ENCODE results near the gene METTL9.
"Not testable (repeated sequence)": the region's sequence is repeated elsewhere in the genome, so short reads cannot be mapped to it uniquely, and the experiment has no call there.

Gene METTL9

GRCh38 chr16:21663889-21664647, 64.7 kb downstream of the METTL9 start, which contains the start of gene OTOA:
OTOA (plus strand) TSS chr16:21663968; CDS start chr16:21678515, 14,547 bp downstream.
- no peak for DNase-seq (ENCODE audit: low read depth)

- no peak for DNase-seq (ENCODE audit: low read depth)
Observed at GRCh38 chr16:21664801-21665492, 65.6 kb downstream of the METTL9 start.

- DNase-seq (ENCODE audit: low read depth) = no peak
Observed at GRCh38 chr16:21666772-21667171, 67.4 kb downstream of the METTL9 start.

- DNase-seq (ENCODE audit: low read depth) = no peak
Observed at GRCh38 chr16:21667575-21667974, 68.2 kb downstream of the METTL9 start.

GRCh38 chr16:21673469-21673868, 74.1 kb downstream of the METTL9 start:
- DNase-seq (ENCODE audit: low read depth) = no peak

- DNase-seq (ENCODE audit: low read depth) = not testable (repeated sequence)
Observed at GRCh38 chr16:21674456-21674855, 75.1 kb downstream of the METTL9 start.

GRCh38 chr16:21680714-21681113, 81.3 kb downstream of the METTL9 start:
- not testable (repeated sequence) for DNase-seq (ENCODE audit: low read depth)

GRCh38 chr16:21683184-21683583, 83.8 kb downstream of the METTL9 start:
- no peak for DNase-seq (ENCODE audit: low read depth)

GRCh38 chr16:21684199-21684598, 84.8 kb downstream of the METTL9 start:
- no peak for DNase-seq (ENCODE audit: low read depth)

- no peak for DNase-seq (ENCODE audit: low read depth)
Observed at GRCh38 chr16:21685034-21685455, 85.7 kb downstream of the METTL9 start.

- no peak for DNase-seq (ENCODE audit: low read depth)
Observed at GRCh38 chr16:21689107-21689506, 89.7 kb downstream of the METTL9 start.

- DNase-seq (ENCODE audit: low read depth) = not testable (repeated sequence)
Observed at GRCh38 chr16:21690967-21691366, 91.6 kb downstream of the METTL9 start.

- DNase-seq (ENCODE audit: low read depth) = no peak
Observed at GRCh38 chr16:21694609-21695008, 95.2 kb downstream of the METTL9 start.

- no peak for DNase-seq (ENCODE audit: low read depth)
Observed at GRCh38 chr16:21697032-21697431, 97.7 kb downstream of the METTL9 start.

- no peak for DNase-seq (ENCODE audit: low read depth)
Observed at GRCh38 chr16:21698169-21699032, 99.0 kb downstream of the METTL9 start.

GRCh38 chr16:21701271-21701670, 101.9 kb downstream of the METTL9 start:
- no peak for DNase-seq (ENCODE audit: low read depth)

GRCh38 chr16:21702276-21702675, 102.9 kb downstream of the METTL9 start:
- DNase-seq (ENCODE audit: low read depth) = no peak

- DNase-seq (ENCODE audit: low read depth) = no peak
Observed at GRCh38 chr16:21703156-21703555, 103.8 kb downstream of the METTL9 start.

GRCh38 chr16:21703589-21704174, 104.3 kb downstream of the METTL9 start:
- no peak for DNase-seq (ENCODE audit: low read depth)

GRCh38 chr16:21704266-21704665, 104.9 kb downstream of the METTL9 start:
- DNase-seq (ENCODE audit: low read depth) = no peak

- no peak for DNase-seq (ENCODE audit: low read depth)
Observed at GRCh38 chr16:21704733-21705132, 105.4 kb downstream of the METTL9 start.

Measured in GM04503 (cell line).